GM18508 (cell line): Measurements from ENCODE around the gene GEMIN8.
A peak's percentile ranks its signal among the peaks of the same experiment; 100 is the strongest.

Experiments
- ATAC-seq: cut with Tn5 transposase; IDR thresholded peaks from one replicate; pipeline ENCODE4 v1.9.1; 2021; ENCODE audit warnings: moderate number of reproducible peaks; ENCODE audit not compliant: insufficient read depth, unreplicated experiment

Gene GEMIN8

GRCh38 chrX:14029425-14030173 lies at the start of gene GEMIN8:
TSS of gene GEMIN8 (minus strand) at chrX:14029892. CDS start at chrX:14021478, 8,414 bp downstream.
- ATAC-seq: no peak

GRCh38 chrX:14076639-14077038 lies 46.9 kb upstream of the GEMIN8 start:
- no peak for ATAC-seq

GRCh38 chrX:14073556-14073955 lies 43.9 kb upstream of the GEMIN8 start:
- ATAC-seq: no peak

GRCh38 chrX:14073071-14073470 lies 43.4 kb upstream of the GEMIN8 start:
- no peak for ATAC-seq

GRCh38 chrX:14065800-14066199 lies 36.1 kb upstream of the GEMIN8 start:
- ATAC-seq: no peak

- ATAC-seq: no peak
Measured at GRCh38 chrX:14064626-14065432, 35.1 kb upstream of the GEMIN8 start.

GRCh38 chrX:14062524-14062923 lies 32.8 kb upstream of the GEMIN8 start:
- no peak for ATAC-seq

GRCh38 chrX:14056206-14056605 lies 26.5 kb upstream of the GEMIN8 start:
- ATAC-seq: no peak

- no peak for ATAC-seq
Measured at GRCh38 chrX:14051416-14051815, 21.7 kb upstream of the GEMIN8 start.

GRCh38 chrX:14050709-14051108 lies 21.0 kb upstream of the GEMIN8 start:
- no peak for ATAC-seq

GRCh38 chrX:14043209-14043608 lies 13.5 kb upstream of the GEMIN8 start:
- no peak for ATAC-seq

- ATAC-seq: no peak
Measured at GRCh38 chrX:14039344-14039743, 9.7 kb upstream of the GEMIN8 start.

- ATAC-seq: no peak
Measured at GRCh38 chrX:14038375-14039085, 8.8 kb upstream of the GEMIN8 start.

GRCh38 chrX:14032406-14032805 lies 2.7 kb upstream of the GEMIN8 start:
- no peak for ATAC-seq

GRCh38 chrX:14030174-14030530 lies 460 bp upstream of the GEMIN8 start:
- no peak for ATAC-seq

- ATAC-seq: no peak
Measured at GRCh38 chrX:14029039-14029424, 660 bp downstream of the GEMIN8 start.

GRCh38 chrX:14028473-14028872 lies 1.2 kb downstream of the GEMIN8 start:
- ATAC-seq: no peak

- ATAC-seq: peak; percentile 67
Measured at GRCh38 chrX:14027511-14028019, 2.1 kb downstream of the GEMIN8 start.

- ATAC-seq: no peak
Measured at GRCh38 chrX:14027036-14027435, 2.7 kb downstream of the GEMIN8 start.

GRCh38 chrX:14026121-14026520 lies 3.6 kb downstream of the GEMIN8 start:
- no peak for ATAC-seq

GRCh38 chrX:14022019-14022418 lies 7.7 kb downstream of the GEMIN8 start:
- no peak for ATAC-seq
